Smooth muscle cell (in vitro differentiated cells): ENCODE data around the gene ZMYND8. TPM values are rescaled to one million over a fixed set of nuclear protein-coding genes. Genes with fewer than 3 reads are reported as not detected.
"Not testable (repeated sequence)": the region's sequence is repeated elsewhere in the genome, so short reads cannot be mapped to it uniquely, and the experiment has no call there.

ENCODE experiments used
- DNase-seq: peaks from one replicate; lab custom pipeline; 2025; ENCODE audit not compliant: unreplicated experiment; lab: John Stamatoyannopoulos, UW
- H2AFZ ChIP-seq: fragments of 200-600 bp; sonication (generic); 2 replicates; pipeline ENCODE4 v1.6.0; 2016; ENCODE audit warnings: antibody characterized with exemption, low read depth, mild to moderate bottlenecking
- H3F3A ChIP-seq: fragments of 200-600 bp; sonication (generic); 2 replicates; pipeline ENCODE4 v1.6.0; 2017; ENCODE audit warnings: antibody characterized with exemption, low read depth
- H3K27ac ChIP-seq: fragments of 200-600 bp; sonication (generic); 2 replicates; pipeline ENCODE4 v1.5.1; 2016; ENCODE audit warnings: low read depth, mild to moderate bottlenecking
- H3K27me3 ChIP-seq: fragments of 200-600 bp; sonication (generic); 2 replicates; pipeline ENCODE4 v1.6.1; 2016; ENCODE audit warnings: low read depth, mild to moderate bottlenecking
- H3K36me3 ChIP-seq: fragments of 200-600 bp; sonication (generic); 2 replicates; pipeline ENCODE4 v1.5.1; 2016; ENCODE audit warnings: low read depth
- H3K4me1 ChIP-seq: fragments of 200-600 bp; sonication (generic); 2 replicates; pipeline ENCODE4 v1.5.1; 2016; ENCODE audit warnings: low read depth
- H3K4me2 ChIP-seq: fragments of 200-600 bp; sonication (generic); 2 replicates; pipeline ENCODE4 v1.6.0; 2016; ENCODE audit warnings: mild to moderate bottlenecking
- H3K4me3 ChIP-seq: fragments of 200-600 bp; sonication (generic); 2 replicates; pipeline ENCODE4 v1.5.1; 2016; ENCODE audit warnings: mild to moderate bottlenecking
- H3K79me2 ChIP-seq: fragments of 200-600 bp; sonication (generic); 2 replicates; pipeline ENCODE4 v1.6.0; 2016; ENCODE audit warnings: low read depth, mild to moderate bottlenecking
- H3K9ac ChIP-seq: fragments of 200-600 bp; sonication (generic); 2 replicates; pipeline ENCODE4 v1.6.0; 2016; ENCODE audit warnings: low read depth
- H3K9me3 ChIP-seq: fragments of 200-600 bp; sonication (generic); replicated peaks from 2 replicates; pipeline ENCODE4 v1.5.1; 2016; ENCODE audit warnings: low read depth
- H4K20me1 ChIP-seq: fragments of 200-600 bp; sonication (generic); 2 replicates; pipeline ENCODE4 v1.6.0; 2016; ENCODE audit warnings: low read depth
- CTCF ChIP-seq: fragments of 200-600 bp; sonication (generic); IDR thresholded peaks from 2 replicates; pipeline ENCODE4 v1.5.1; 2017; ENCODE audit warnings: borderline replicate concordance, mild to moderate bottlenecking, antibody characterized with exemption; ENCODE audit not compliant: insufficient read depth, poor library complexity, severe bottlenecking
- WGBS: methylation state at CpG from one replicate; pipeline ENCODE4 v1.1.7; 2016; ENCODE audit warnings: low lambda C conversion rate; 5-methylcytosine and 5-hydroxymethylcytosine counted together
- polyA plus RNA-seq: library from polyadenylated mRNA; unstranded; fragments of >200 nt; fragmentation: Nextera tagmentation; extraction: Ambion mirVana; gene quantifications from 2 replicates; pipeline ENCODE4 v1.2.1, GENCODE V29; 2016
- total RNA-seq: library from RNA; depleted of rRNA; stranded (reverse); fragments of >200 nt; gene quantifications from 2 replicates; pipeline ENCODE4 v1.2.3, GENCODE V29; 2014

Gene ZMYND8
- total and polyA plus RNA-seq, 2 experiments from 2014 or later, result 15.2 to 24.1 TPM

GRCh38 chr20:47370850-47371782 is 14.6 kb upstream of the ZMYND8 start:
- Histone ChIP-seq H3K9ac (no peak overlapping the region), H3K4me2 (no peak overlapping the region), H3K4me1 (peaks cover 17% of the 10 kb centered on the region), H4K20me1 (no peaks in the 10 kb centered on the region), H3K36me3 (no peaks in the 10 kb centered on the region), H3K27me3 (no peaks in the 10 kb centered on the region), H3K27ac (peak overlapping the region; percentile 2), H2AFZ (no peak overlapping the region), H3K4me3 (no peak overlapping the region), H3F3A (peaks cover 7% of the 10 kb centered on the region), H3K79me2 (no peaks in the 10 kb centered on the region), H3K9me3 (no peaks in the 10 kb centered on the region)
- TF ChIP-seq CTCF, result no peak
- no peak for DNase-seq
- 68% methylated on average over 15 of the region's 15 CpGs for WGBS

- H4K20me1 ChIP-seq, result no peaks in the 10 kb centered on the region
- no peak overlapping the region for H3K27ac ChIP-seq
- no peak overlapping the region for H2AFZ ChIP-seq
- no peaks in the 10 kb centered on the region for H3K27me3 ChIP-seq
- H3K4me3 ChIP-seq, result no peak overlapping the region
- H3F3A ChIP-seq, result peaks cover 7% of the 10 kb centered on the region
- no peak for DNase-seq
- no peaks in the 10 kb centered on the region for H3K9me3 ChIP-seq
- H3K9ac ChIP-seq, result no peak overlapping the region
- H3K36me3 ChIP-seq, result no peaks in the 10 kb centered on the region
- peaks cover 17% of the 10 kb centered on the region for H3K4me1 ChIP-seq
- H3K79me2 ChIP-seq, result no peaks in the 10 kb centered on the region
- no peak for TF ChIP-seq CTCF
- H3K4me2 ChIP-seq, result no peak overlapping the region
- WGBS, result 97% methylated on average over 10 of the region's 10 CpGs
Measured at GRCh38 chr20:47370214-47370613, 13.7 kb upstream of the ZMYND8 start.

GRCh38 chr20:47368301-47368700 is 11.8 kb upstream of the ZMYND8 start:
- H3K9ac ChIP-seq, result no peak overlapping the region
- no peak overlapping the region for H3K4me2 ChIP-seq
- WGBS, result 84% methylated on average over 7 of the region's 7 CpGs
- no peak overlapping the region for H2AFZ ChIP-seq
- TF ChIP-seq CTCF, result no peak
- no peak overlapping the region for H3K27ac ChIP-seq
- no peak for DNase-seq
- no peaks in the 10 kb centered on the region for H3K79me2 ChIP-seq
- no peaks in the 10 kb centered on the region for H3K27me3 ChIP-seq
- H3K4me3 ChIP-seq, result no peak overlapping the region
- H3K9me3 ChIP-seq, result no peaks in the 10 kb centered on the region
- H3K36me3 ChIP-seq, result no peaks in the 10 kb centered on the region
- peaks cover 17% of the 10 kb centered on the region for H3K4me1 ChIP-seq
- H3F3A ChIP-seq, result peaks cover 5% of the 10 kb centered on the region
- H4K20me1 ChIP-seq, result no peaks in the 10 kb centered on the region

GRCh38 chr20:47366301-47366700 is 9.8 kb upstream of the ZMYND8 start:
- not testable (repeated sequence) for H4K20me1 ChIP-seq, H2AFZ ChIP-seq, H3K4me1 ChIP-seq, H3K4me3 ChIP-seq, H3K27ac ChIP-seq, H3F3A ChIP-seq, H3K27me3 ChIP-seq, H3K9me3 ChIP-seq, H3K9ac ChIP-seq, H3K4me2 ChIP-seq, H3K36me3 ChIP-seq, DNase-seq, H3K79me2 ChIP-seq
- 98% methylated on average over 11 of the region's 11 CpGs for WGBS
